Activated naive CD8-positive, alpha-beta T cell treated with anti-CD3 and anti-CD28 coated beads, Interleukin-2, amount 50 U/mL, for 24 hours (primary cell): Measurements from ENCODE around the gene MARK4.

ENCODE experiments used
- ATAC-seq: fragments of 150-1000 bp; cut with Tn5 transposase; one replicate; pipeline ENCODE4 v1.10.0; 2021
- DNase-seq: peaks from one replicate; pipeline ENCODE4 v3.0.0; 2021
- H3K27ac Mint-ChIP-seq: one replicate; pipeline ENCODE4 v1.8.0; 2021; ENCODE audit warnings: mild to moderate bottlenecking, mixed read lengths
- H3K27me3 Mint-ChIP-seq: one replicate; pipeline ENCODE4 v1.8.0; 2021; ENCODE audit warnings: mixed read lengths
- H3K36me3 Mint-ChIP-seq: one replicate; pipeline ENCODE4 v1.8.0; 2021; ENCODE audit warnings: low read depth, mixed read lengths
- H3K4me1 Mint-ChIP-seq: one replicate; pipeline ENCODE4 v1.8.0; 2021; ENCODE audit warnings: mixed read lengths
- H3K4me3 Mint-ChIP-seq: one replicate; pipeline ENCODE4 v1.8.0; 2021; ENCODE audit warnings: mild to moderate bottlenecking, moderate library complexity, mixed read lengths
- H3K9me3 Mint-ChIP-seq: one replicate; pipeline ENCODE4 v1.8.0; 2021; ENCODE audit warnings: mixed read lengths

MARK4 gene

DNA sequence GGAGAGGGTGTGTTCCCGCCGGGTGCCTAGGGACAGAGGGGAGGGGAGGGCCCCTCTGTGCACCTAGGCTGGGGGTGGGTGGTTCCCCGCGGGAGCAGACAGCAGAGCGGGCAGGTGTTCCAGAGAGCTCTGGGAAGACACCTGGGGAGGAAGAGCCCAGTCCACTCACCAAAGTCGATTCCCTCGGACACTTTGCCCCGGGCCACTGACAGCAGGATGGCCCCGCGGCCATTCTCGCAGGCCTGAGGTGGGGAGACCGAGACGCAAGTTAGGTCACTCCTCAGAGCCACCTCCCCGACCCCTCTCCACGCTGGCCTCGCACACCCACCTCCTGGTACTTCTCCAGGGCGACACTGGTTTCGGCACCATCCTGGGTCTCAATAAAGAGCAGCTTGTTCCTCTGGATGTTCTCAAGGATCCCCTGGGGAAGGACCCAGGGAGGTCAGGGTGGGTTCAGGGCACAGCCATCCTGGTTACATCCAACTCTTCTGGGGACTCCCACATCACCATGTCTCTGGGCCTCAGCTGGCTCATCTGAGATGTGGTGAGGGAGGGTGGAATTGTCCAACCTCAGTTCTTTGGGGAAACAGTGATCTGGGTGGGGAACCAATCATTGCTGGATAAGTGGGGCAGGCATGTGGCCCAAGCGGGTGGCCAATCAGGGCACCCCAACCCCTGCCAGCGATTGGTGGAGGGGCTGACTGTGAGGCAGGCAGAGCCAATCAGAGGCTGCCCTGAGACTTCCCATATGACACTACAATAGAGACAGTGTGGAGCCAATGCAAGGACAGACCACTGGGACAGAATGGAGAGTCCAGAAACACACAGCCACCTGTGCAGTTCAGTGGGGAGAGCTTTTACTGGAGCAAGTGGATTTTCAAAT lies 102.1 kb downstream of the MARK4 start:
- H3K27ac Mint-ChIP-seq: no peak overlapping the region
- H3K36me3 Mint-ChIP-seq: peaks cover 13% of the 10 kb centered on the region
- no peak for DNase-seq
- ATAC-seq: no peak
- H3K27me3 Mint-ChIP-seq: no peaks in the 10 kb centered on the region
- H3K9me3 Mint-ChIP-seq: no peaks in the 10 kb centered on the region
- no peak overlapping the region for H3K4me3 Mint-ChIP-seq
- H3K4me1 Mint-ChIP-seq: no peaks in the 10 kb centered on the region

DNA sequence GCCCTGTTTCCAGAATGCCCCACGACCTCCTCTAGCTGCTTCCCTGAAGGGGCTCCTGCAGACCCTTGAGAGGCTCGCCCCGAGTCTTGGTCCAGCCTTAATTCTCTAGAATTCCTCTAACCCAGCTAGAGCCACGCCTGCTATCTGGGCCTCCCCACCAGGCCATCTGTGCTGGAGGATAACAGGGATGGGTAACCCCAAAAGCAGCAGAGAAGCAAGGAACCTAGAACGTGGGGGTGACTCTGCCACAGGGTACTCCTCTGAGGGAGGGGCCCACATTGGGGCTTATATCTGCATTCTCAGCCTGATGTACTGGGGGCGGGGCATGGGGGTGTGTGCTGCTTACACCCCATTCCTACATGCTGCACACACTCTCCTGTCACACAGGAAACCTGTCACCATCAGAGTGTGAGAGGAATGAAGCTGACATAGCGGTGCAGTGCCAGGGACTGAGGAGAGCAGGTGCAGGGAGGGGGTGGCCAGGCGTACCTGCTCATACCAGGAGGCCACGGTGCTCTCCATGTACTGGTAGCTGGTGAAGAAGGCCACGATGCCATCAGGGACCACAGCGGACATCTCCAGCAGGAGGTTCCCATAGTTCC lies 103.3 kb downstream of the MARK4 start:
- H3K27ac Mint-ChIP-seq: no peak overlapping the region
- H3K9me3 Mint-ChIP-seq: no peaks in the 10 kb centered on the region
- H3K36me3 Mint-ChIP-seq: peaks cover 13% of the 10 kb centered on the region
- ATAC-seq: no peak
- no peak for DNase-seq
- H3K4me3 Mint-ChIP-seq: no peak overlapping the region
- no peaks in the 10 kb centered on the region for H3K27me3 Mint-ChIP-seq
- H3K4me1 Mint-ChIP-seq: no peaks in the 10 kb centered on the region
